GM21786 (cell line): ENCODE data around the gene SAG.
"Not testable (repeated sequence)": the region's sequence is repeated elsewhere in the genome, so short reads cannot be mapped to it uniquely, and the experiment has no call there.

Experiments used
- ATAC-seq: cut with Tn5 transposase; IDR thresholded peaks from one replicate; pipeline ENCODE4 v1.9.1; 2021; ENCODE audit not compliant: unreplicated experiment

The SAG gene

GRCh38 chr2:233329489-233330135 lies 22.0 kb downstream of the SAG start:
- ATAC-seq = no peak

- ATAC-seq = peak; percentile 95
Measured at GRCh38 chr2:233331536-233331935, 23.9 kb downstream of the SAG start.

- no peak for ATAC-seq
Measured at GRCh38 chr2:233332125-233332524, 24.5 kb downstream of the SAG start.

GRCh38 chr2:233334915-233335314 lies 27.3 kb downstream of the SAG start:
- no peak for ATAC-seq

- not testable (repeated sequence) for ATAC-seq
Measured at GRCh38 chr2:233336091-233336490, 28.5 kb downstream of the SAG start.

- no peak for ATAC-seq
Measured at GRCh38 chr2:233336541-233336940, 28.9 kb downstream of the SAG start.

- ATAC-seq = no peak
Measured at GRCh38 chr2:233338046-233338445, 30.4 kb downstream of the SAG start.

GRCh38 chr2:233338812-233339368 lies 31.3 kb downstream of the SAG start:
- no peak for ATAC-seq

GRCh38 chr2:233339427-233339826 lies 31.8 kb downstream of the SAG start:
- ATAC-seq = no peak

- ATAC-seq = no peak
Measured at GRCh38 chr2:233341296-233341695, 33.7 kb downstream of the SAG start.

GRCh38 chr2:233342301-233342700 lies 34.7 kb downstream of the SAG start:
- ATAC-seq = no peak

GRCh38 chr2:233343171-233343705 lies 35.6 kb downstream of the SAG start:
- ATAC-seq = no peak

- ATAC-seq = no peak
Measured at GRCh38 chr2:233346376-233346775, 38.8 kb downstream of the SAG start.

- ATAC-seq = no peak
Measured at GRCh38 chr2:233346930-233347329, 39.3 kb downstream of the SAG start.

- peak; percentile 67 for ATAC-seq
Measured at GRCh38 chr2:233349005-233349998, 41.7 kb downstream of the SAG start.

GRCh38 chr2:233350708-233351107 lies 43.1 kb downstream of the SAG start:
- no peak for ATAC-seq

GRCh38 chr2:233351423-233351822 lies 43.8 kb downstream of the SAG start:
- ATAC-seq = no peak

GRCh38 chr2:233352141-233352842 lies 44.7 kb downstream of the SAG start:
- ATAC-seq = no peak

- ATAC-seq = no peak
Measured at GRCh38 chr2:233353101-233353768, 45.6 kb downstream of the SAG start.

- ATAC-seq = peak; percentile 29
Measured at GRCh38 chr2:233353769-233354499, 46.3 kb downstream of the SAG start, which contains the start of gene DGKD. Gene DGKD, plus strand, starts transcription at chr2:233354494. Its CDS starts 25 bp downstream, at chr2:233354519.
